ENCODE results near the gene CHN1.
A peak's percentile ranks its signal among the peaks of the same experiment; 100 is the strongest.

The CHN1 gene

GRCh38 chr2:174835797-174836255, 169.4 kb downstream of the CHN1 start:
- Histone ChIP-seq H3K27ac (ENCODE audit: insufficient read depth, low read depth, low read length, poor library complexity, severe bottlenecking) (peak overlapping the region; percentile 67), H3K27me3 (ENCODE audit: control insufficient read depth, insufficient read depth, low read length, poor library complexity, severe bottlenecking) (no peaks in the 10 kb centered on the region), H3K4me1 (ENCODE audit: control insufficient read depth, insufficient read depth, low read length) (peaks cover 17% of the 10 kb centered on the region), H3K36me3 (ENCODE audit: control insufficient read depth, insufficient read depth, low read length) (no peaks in the 10 kb centered on the region), H3K9me3 (ENCODE audit: control insufficient read depth, low read length) (no peaks in the 10 kb centered on the region), H3K4me3 (ENCODE audit: insufficient read depth, low read depth, low read length) (no peak overlapping the region)
- WGBS, 2 experiments: 5 to 12% methylated on average over 2 of the region's 2 CpGs

- Histone ChIP-seq H3K27ac (ENCODE audit: insufficient read depth, low read depth, low read length, poor library complexity, severe bottlenecking) (no peak overlapping the region), H3K36me3 (ENCODE audit: control insufficient read depth, insufficient read depth, low read length) (no peaks in the 10 kb centered on the region), H3K9me3 (ENCODE audit: control insufficient read depth, low read length) (no peaks in the 10 kb centered on the region), H3K4me3 (ENCODE audit: insufficient read depth, low read depth, low read length) (no peak overlapping the region), H3K4me1 (ENCODE audit: control insufficient read depth, insufficient read depth, low read length) (peaks cover 27% of the 10 kb centered on the region), H3K27me3 (ENCODE audit: control insufficient read depth, insufficient read depth, low read length, poor library complexity, severe bottlenecking) (no peaks in the 10 kb centered on the region)
- WGBS, 2 experiments: 85 to 93% methylated on average over 3 of the region's 3 CpGs
Measured at GRCh38 chr2:174833737-174834136, 171.4 kb downstream of the CHN1 start.

- Histone ChIP-seq H3K27me3 (ENCODE audit: control insufficient read depth, insufficient read depth, low read length, poor library complexity, severe bottlenecking) (no peaks in the 10 kb centered on the region), H3K4me1 (ENCODE audit: control insufficient read depth, insufficient read depth, low read length) (peaks cover 20% of the 10 kb centered on the region), H3K9me3 (ENCODE audit: control insufficient read depth, low read length) (no peaks in the 10 kb centered on the region), H3K4me3 (ENCODE audit: insufficient read depth, low read depth, low read length) (no peak overlapping the region), H3K27ac (ENCODE audit: insufficient read depth, low read depth, low read length, poor library complexity, severe bottlenecking) (no peak overlapping the region), H3K36me3 (ENCODE audit: control insufficient read depth, insufficient read depth, low read length) (no peaks in the 10 kb centered on the region)
- 98% methylated on average over 6 of the region's 6 CpGs for WGBS, 2 experiments
Measured at GRCh38 chr2:174830561-174830960, 174.6 kb downstream of the CHN1 start.

- peaks cover 20% of the 10 kb centered on the region for H3K4me1 ChIP-seq (ENCODE audit: control insufficient read depth, insufficient read depth, low read length)
- H3K27me3 ChIP-seq (ENCODE audit: control insufficient read depth, insufficient read depth, low read length, poor library complexity, severe bottlenecking): no peaks in the 10 kb centered on the region
- no peak overlapping the region for H3K4me3 ChIP-seq (ENCODE audit: insufficient read depth, low read depth, low read length)
- no peaks in the 10 kb centered on the region for H3K36me3 ChIP-seq (ENCODE audit: control insufficient read depth, insufficient read depth, low read length)
- WGBS, 2 experiments: 89 to 92% methylated on average over 3 of the region's 3 CpGs
- no peak overlapping the region for H3K27ac ChIP-seq (ENCODE audit: insufficient read depth, low read depth, low read length, poor library complexity, severe bottlenecking)
- H3K9me3 ChIP-seq (ENCODE audit: control insufficient read depth, low read length): no peaks in the 10 kb centered on the region
Measured at GRCh38 chr2:174829550-174829949, 175.6 kb downstream of the CHN1 start.

GRCh38 chr2:174827371-174828369, 177.5 kb downstream of the CHN1 start:
- WGBS, 2 experiments: 74% methylated on average over 9 of the region's 9 CpGs
- no peak overlapping the region for H3K4me3 ChIP-seq (ENCODE audit: insufficient read depth, low read depth, low read length)
- H3K9me3 ChIP-seq (ENCODE audit: control insufficient read depth, low read length): no peaks in the 10 kb centered on the region
- H3K27ac ChIP-seq (ENCODE audit: insufficient read depth, low read depth, low read length, poor library complexity, severe bottlenecking): no peak overlapping the region
- H3K27me3 ChIP-seq (ENCODE audit: control insufficient read depth, insufficient read depth, low read length, poor library complexity, severe bottlenecking): no peaks in the 10 kb centered on the region
- H3K4me1 ChIP-seq (ENCODE audit: control insufficient read depth, insufficient read depth, low read length): peaks cover 20% of the 10 kb centered on the region
- no peaks in the 10 kb centered on the region for H3K36me3 ChIP-seq (ENCODE audit: control insufficient read depth, insufficient read depth, low read length)

GRCh38 chr2:174826051-174826450, 179.1 kb downstream of the CHN1 start:
- 72% methylated on average over 2 of the region's 2 CpGs for WGBS, 2 experiments
- H3K4me3 ChIP-seq (ENCODE audit: insufficient read depth, low read depth, low read length): no peak overlapping the region
- no peaks in the 10 kb centered on the region for H3K36me3 ChIP-seq (ENCODE audit: control insufficient read depth, insufficient read depth, low read length)

GRCh38 chr2:174824068-174824467, 181.1 kb downstream of the CHN1 start:
- Histone ChIP-seq H3K27ac (ENCODE audit: insufficient read depth, low read depth, low read length, poor library complexity, severe bottlenecking) (no peak overlapping the region), H3K36me3 (ENCODE audit: control insufficient read depth, insufficient read depth, low read length) (no peaks in the 10 kb centered on the region), H3K9me3 (ENCODE audit: control insufficient read depth, low read length) (no peaks in the 10 kb centered on the region), H3K4me3 (ENCODE audit: insufficient read depth, low read depth, low read length) (no peak overlapping the region), H3K27me3 (ENCODE audit: control insufficient read depth, insufficient read depth, low read length, poor library complexity, severe bottlenecking) (no peaks in the 10 kb centered on the region), H3K4me1 (ENCODE audit: control insufficient read depth, insufficient read depth, low read length) (peaks cover 13% of the 10 kb centered on the region)

More at GRCh38 chr2:174826051-174826450, 179.1 kb downstream of the CHN1 start:
- Histone ChIP-seq H3K4me1 (ENCODE audit: control insufficient read depth, insufficient read depth, low read length) (peaks cover 20% of the 10 kb centered on the region), H3K27me3 (ENCODE audit: control insufficient read depth, insufficient read depth, low read length, poor library complexity, severe bottlenecking) (no peaks in the 10 kb centered on the region), H3K27ac (ENCODE audit: insufficient read depth, low read depth, low read length, poor library complexity, severe bottlenecking) (no peak overlapping the region), H3K9me3 (ENCODE audit: control insufficient read depth, low read length) (no peaks in the 10 kb centered on the region)

- Histone ChIP-seq H3K9me3 (ENCODE audit: control insufficient read depth, low read length) (no peaks in the 10 kb centered on the region), H3K4me3 (ENCODE audit: insufficient read depth, low read depth, low read length) (no peak overlapping the region), H3K27me3 (ENCODE audit: control insufficient read depth, insufficient read depth, low read length, poor library complexity, severe bottlenecking) (no peaks in the 10 kb centered on the region), H3K4me1 (ENCODE audit: control insufficient read depth, insufficient read depth, low read length) (peaks cover 3% of the 10 kb centered on the region), H3K27ac (ENCODE audit: insufficient read depth, low read depth, low read length, poor library complexity, severe bottlenecking) (no peak overlapping the region), H3K36me3 (ENCODE audit: control insufficient read depth, insufficient read depth, low read length) (no peaks in the 10 kb centered on the region)
- 97 to 100% methylated on average over 4 of the region's 4 CpGs for WGBS, 2 experiments
Measured at GRCh38 chr2:174821628-174822027, 183.6 kb downstream of the CHN1 start.

- 96% methylated on average over 6 of the region's 6 CpGs for WGBS, 2 experiments
- H3K36me3 ChIP-seq (ENCODE audit: control insufficient read depth, insufficient read depth, low read length): no peaks in the 10 kb centered on the region
- no peak overlapping the region for H3K27ac ChIP-seq (ENCODE audit: insufficient read depth, low read depth, low read length, poor library complexity, severe bottlenecking)
- H3K4me1 ChIP-seq (ENCODE audit: control insufficient read depth, insufficient read depth, low read length): no peaks in the 10 kb centered on the region
- H3K9me3 ChIP-seq (ENCODE audit: control insufficient read depth, low read length): no peaks in the 10 kb centered on the region
- H3K27me3 ChIP-seq (ENCODE audit: control insufficient read depth, insufficient read depth, low read length, poor library complexity, severe bottlenecking): no peaks in the 10 kb centered on the region
- no peak overlapping the region for H3K4me3 ChIP-seq (ENCODE audit: insufficient read depth, low read depth, low read length)
Measured at GRCh38 chr2:174820361-174820760, 184.8 kb downstream of the CHN1 start.

GRCh38 chr2:174815526-174815925, 189.7 kb downstream of the CHN1 start:
- Histone ChIP-seq H3K9me3 (ENCODE audit: control insufficient read depth, low read length) (no peaks in the 10 kb centered on the region), H3K27ac (ENCODE audit: insufficient read depth, low read depth, low read length, poor library complexity, severe bottlenecking) (no peak overlapping the region), H3K4me3 (ENCODE audit: insufficient read depth, low read depth, low read length) (no peak overlapping the region), H3K27me3 (ENCODE audit: control insufficient read depth, insufficient read depth, low read length, poor library complexity, severe bottlenecking) (no peaks in the 10 kb centered on the region), H3K4me1 (ENCODE audit: control insufficient read depth, insufficient read depth, low read length) (no peaks in the 10 kb centered on the region), H3K36me3 (ENCODE audit: control insufficient read depth, insufficient read depth, low read length) (peaks cover 5% of the 10 kb centered on the region)
- WGBS, 2 experiments: 44 to 54% methylated on average over 1 of the region's 2 CpGs

All from ectodermal cell (in vitro differentiated cells).